GM21515 (cell line): ENCODE results near the gene SYNGAP1.
"Not testable (repeated sequence)": the region's sequence is repeated elsewhere in the genome, so short reads cannot be mapped to it uniquely, and the experiment has no call there.

ENCODE experiments used
- ATAC-seq: cut with Tn5 transposase; IDR thresholded peaks from one replicate; pipeline ENCODE4 v1.9.1; 2021; ENCODE audit not compliant: unreplicated experiment

The SYNGAP1 gene

GRCh38 chr6:33466075-33466735 is 46.3 kb downstream of the SYNGAP1 start:
- ATAC-seq, result no peak

- no peak for ATAC-seq
Measured at GRCh38 chr6:33467091-33467490, 47.2 kb downstream of the SYNGAP1 start.

DNA sequence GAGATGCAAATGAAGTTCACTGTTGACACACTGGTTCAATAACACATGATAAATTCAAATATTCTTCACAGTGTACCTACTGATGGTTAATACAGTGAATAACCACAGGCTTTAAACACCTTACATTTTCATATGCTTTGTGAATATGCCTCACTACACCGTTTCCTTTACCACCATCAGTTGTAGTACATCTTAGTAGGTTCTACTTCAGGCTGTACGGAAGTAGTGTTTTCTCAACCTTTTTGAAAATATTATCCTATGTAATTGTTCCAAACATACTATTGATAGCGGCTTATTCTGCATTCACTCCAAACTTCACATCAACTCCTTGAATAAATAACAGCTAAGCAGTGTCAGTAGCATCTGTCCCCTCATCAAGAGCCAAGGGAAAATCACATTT is 49.8 kb downstream of the SYNGAP1 start:
- no peak for ATAC-seq

GRCh38 chr6:33477864-33478263 is 58.0 kb downstream of the SYNGAP1 start:
- no peak for ATAC-seq

- no peak for ATAC-seq
Measured at GRCh38 chr6:33481192-33481591, 61.3 kb downstream of the SYNGAP1 start.

GRCh38 chr6:33482620-33483019 is 62.8 kb downstream of the SYNGAP1 start:
- not testable (repeated sequence) for ATAC-seq

DNA sequence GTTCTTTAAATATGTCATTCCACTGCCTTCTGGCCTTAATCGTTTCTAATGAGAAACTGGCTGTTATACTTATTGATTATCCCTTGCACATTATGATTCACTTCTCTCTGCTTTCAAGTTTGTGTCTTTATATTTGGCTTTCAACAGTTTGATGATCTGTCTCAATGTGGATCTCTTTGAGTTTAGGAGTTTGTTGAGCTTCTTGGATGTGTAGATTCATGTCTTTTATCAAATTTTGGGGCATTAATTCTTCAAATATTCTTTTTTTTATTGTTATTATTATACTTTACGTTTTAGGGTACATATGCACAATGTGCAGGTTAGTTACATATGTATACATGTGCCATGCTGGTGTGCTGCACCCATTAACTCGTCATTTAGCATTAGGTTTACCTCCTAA is 63.8 kb downstream of the SYNGAP1 start:
- ATAC-seq, result no peak

DNA sequence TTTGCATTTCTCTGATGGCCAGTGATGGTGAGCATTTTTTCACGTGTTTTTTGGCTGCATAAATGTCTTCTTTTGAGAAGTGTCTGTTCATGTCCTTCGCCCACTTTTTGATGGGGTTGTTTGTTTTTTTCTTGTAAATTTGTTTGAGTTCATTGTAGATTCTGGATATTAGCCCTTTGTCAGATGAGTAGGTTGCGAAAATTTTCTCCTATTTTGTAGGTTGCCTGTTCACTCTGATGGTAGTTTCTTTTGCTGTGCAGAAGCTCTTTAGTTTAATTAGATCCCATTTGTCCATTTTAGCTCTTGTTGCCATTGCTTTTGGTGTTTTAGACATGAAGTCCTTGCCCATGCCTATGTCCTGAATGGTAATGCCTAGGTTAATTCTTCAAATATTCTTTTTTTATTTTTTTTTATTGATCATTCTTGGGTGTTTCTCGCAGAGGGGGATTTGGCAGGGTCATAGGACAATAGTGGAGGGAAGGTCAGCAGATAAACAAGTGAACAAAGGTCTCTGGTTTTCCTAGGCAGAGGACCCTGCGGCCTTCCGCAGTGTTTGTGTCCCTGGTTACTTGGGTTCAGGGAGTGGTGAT is 64.9 kb downstream of the SYNGAP1 start:
- ATAC-seq, result not testable (repeated sequence)

GRCh38 chr6:33485680-33486079 is 65.8 kb downstream of the SYNGAP1 start:
- ATAC-seq, result not testable (repeated sequence)

- ATAC-seq, result no peak
Measured at GRCh38 chr6:33488339-33488738, 68.5 kb downstream of the SYNGAP1 start.

- no peak for ATAC-seq
Measured at GRCh38 chr6:33490198-33490597, 70.3 kb downstream of the SYNGAP1 start.

- no peak for ATAC-seq
Measured at GRCh38 chr6:33490621-33491020, 70.8 kb downstream of the SYNGAP1 start.

- no peak for ATAC-seq
Measured at GRCh38 chr6:33492093-33492492, 72.2 kb downstream of the SYNGAP1 start.

GRCh38 chr6:33497157-33497556 is 77.3 kb downstream of the SYNGAP1 start:
- ATAC-seq, result no peak

DNA sequence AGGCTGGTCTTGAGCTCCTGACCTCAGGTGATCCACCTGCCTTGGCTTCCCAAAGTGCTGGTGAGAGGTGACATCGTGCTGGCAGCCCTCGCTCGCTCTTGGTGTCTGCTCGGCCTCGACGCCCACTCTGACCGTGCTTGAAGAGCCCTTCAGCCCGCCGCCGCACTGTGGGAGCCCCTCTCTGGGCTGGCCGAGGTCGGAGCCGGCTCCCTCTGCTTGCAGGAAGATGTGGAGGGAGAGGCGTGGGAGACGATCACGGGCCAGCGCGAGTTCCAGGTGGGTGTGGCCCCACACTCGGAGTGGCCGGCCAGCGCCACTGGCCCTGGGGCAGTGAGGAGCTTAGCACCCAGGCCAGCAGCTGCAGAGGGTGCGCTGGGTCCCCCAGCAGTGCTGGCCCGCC is 82.6 kb downstream of the SYNGAP1 start:
- ATAC-seq, result no peak

DNA sequence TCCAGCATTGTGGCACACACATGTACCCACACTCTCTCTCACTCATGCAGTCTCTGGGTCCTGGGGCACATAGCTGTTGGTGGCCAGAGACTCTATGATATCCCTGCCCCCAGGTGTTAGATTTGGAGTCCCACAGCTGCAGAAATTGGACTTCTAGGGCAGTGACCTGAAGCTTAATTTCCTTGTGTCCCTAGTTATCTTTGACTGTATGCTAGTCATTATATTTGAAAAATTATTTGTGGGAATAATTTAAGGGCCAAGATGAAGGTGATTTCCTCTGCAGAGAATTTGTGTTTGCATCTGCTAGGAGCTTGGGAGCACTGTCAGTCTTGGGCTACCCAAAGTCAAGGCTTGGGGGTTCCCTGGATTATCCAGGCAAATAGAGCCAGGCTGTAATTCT is 84.6 kb downstream of the SYNGAP1 start:
- no peak for ATAC-seq
